ENCODE data around the gene TSPAN32.

DNA sequence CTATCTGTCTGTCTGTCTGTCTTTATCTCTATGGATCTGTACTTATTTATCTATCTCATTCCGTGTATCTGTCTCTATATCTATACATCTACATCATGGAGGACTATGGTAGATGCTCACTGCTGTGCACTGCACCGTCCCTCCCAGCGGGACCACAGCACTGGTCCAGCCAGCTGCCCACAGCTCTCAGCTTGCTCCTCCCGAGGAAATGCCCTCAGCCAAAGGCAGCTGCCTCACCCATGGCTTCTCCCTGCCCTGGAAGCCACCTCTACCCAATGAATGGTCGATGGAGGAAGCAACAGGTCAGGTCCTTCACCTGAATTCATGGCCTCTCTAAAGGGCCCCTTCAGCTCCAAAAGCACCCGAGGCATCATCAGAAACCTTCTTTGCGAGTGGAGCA lies 60.6 kb downstream of the TSPAN32 start:
- TF ChIP-seq POLR2A (IDR thresholded peaks at IDR 0.05; ENCODE audit: borderline replicate concordance, extremely low read depth, insufficient read depth, insufficient read length), result no peak
- TF ChIP-seq POLR2AphosphoS5 (IDR thresholded peaks at IDR 0.05; ENCODE audit: low read depth, low read length), result no peak
- TF ChIP-seq, protein P1, sequence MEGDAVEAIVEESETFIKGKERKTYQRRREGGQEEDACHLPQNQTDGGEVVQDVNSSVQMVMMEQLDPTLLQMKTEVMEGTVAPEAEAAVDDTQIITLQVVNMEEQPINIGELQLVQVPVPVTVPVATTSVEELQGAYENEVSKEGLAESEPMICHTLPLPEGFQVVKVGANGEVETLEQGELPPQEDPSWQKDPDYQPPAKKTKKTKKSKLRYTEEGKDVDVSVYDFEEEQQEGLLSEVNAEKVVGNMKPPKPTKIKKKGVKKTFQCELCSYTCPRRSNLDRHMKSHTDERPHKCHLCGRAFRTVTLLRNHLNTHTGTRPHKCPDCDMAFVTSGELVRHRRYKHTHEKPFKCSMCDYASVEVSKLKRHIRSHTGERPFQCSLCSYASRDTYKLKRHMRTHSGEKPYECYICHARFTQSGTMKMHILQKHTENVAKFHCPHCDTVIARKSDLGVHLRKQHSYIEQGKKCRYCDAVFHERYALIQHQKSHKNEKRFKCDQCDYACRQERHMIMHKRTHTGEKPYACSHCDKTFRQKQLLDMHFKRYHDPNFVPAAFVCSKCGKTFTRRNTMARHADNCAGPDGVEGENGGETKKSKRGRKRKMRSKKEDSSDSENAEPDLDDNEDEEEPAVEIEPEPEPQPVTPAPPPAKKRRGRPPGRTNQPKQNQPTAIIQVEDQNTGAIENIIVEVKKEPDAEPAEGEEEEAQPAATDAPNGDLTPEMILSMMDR (IDR thresholded peaks at IDR 0.05 in 2 of 3, conservative IDR thresholded peaks at IDR 0.05 in 1 of 3; ENCODE audit: borderline replicate concordance in 1 of 3, insufficient read depth in 1 of 3, low read depth in 2 of 3, low read length in 2 of 3), result no peak
- TF ChIP-seq EZH2 (IDR thresholded peaks at IDR 0.05), result no peak
- no peak for TF ChIP-seq JUND (IDR thresholded peaks at IDR 0.05)
- no peak for TF ChIP-seq SP1 (IDR thresholded peaks at IDR 0.05; ENCODE audit: low read depth)
- TF ChIP-seq, protein P2, sequence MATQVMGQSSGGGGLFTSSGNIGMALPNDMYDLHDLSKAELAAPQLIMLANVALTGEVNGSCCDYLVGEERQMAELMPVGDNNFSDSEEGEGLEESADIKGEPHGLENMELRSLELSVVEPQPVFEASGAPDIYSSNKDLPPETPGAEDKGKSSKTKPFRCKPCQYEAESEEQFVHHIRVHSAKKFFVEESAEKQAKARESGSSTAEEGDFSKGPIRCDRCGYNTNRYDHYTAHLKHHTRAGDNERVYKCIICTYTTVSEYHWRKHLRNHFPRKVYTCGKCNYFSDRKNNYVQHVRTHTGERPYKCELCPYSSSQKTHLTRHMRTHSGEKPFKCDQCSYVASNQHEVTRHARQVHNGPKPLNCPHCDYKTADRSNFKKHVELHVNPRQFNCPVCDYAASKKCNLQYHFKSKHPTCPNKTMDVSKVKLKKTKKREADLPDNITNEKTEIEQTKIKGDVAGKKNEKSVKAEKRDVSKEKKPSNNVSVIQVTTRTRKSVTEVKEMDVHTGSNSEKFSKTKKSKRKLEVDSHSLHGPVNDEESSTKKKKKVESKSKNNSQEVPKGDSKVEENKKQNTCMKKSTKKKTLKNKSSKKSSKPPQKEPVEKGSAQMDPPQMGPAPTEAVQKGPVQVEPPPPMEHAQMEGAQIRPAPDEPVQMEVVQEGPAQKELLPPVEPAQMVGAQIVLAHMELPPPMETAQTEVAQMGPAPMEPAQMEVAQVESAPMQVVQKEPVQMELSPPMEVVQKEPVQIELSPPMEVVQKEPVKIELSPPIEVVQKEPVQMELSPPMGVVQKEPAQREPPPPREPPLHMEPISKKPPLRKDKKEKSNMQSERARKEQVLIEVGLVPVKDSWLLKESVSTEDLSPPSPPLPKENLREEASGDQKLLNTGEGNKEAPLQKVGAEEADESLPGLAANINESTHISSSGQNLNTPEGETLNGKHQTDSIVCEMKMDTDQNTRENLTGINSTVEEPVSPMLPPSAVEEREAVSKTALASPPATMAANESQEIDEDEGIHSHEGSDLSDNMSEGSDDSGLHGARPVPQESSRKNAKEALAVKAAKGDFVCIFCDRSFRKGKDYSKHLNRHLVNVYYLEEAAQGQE (IDR thresholded peaks at IDR 0.05; ENCODE audit: low read depth), result no peak

Measured in HCT116 (cell line).